WTC11 (cell line): ENCODE results near the gene NTPCR.

Experiments
- CBFB ChIP-seq: sonication (generic); formaldehyde crosslinking; IDR thresholded peaks from 2 replicates; pipeline ENCODE4 v1.8.1; 2022; ENCODE audit warnings: mild to moderate bottlenecking, low read depth, missing genetic modification reagents
- CTCF ChIP-seq: fragments of 200-600 bp; IDR thresholded peaks from 2 replicates; pipeline ENCODE4 v1.8.0; 2022; ENCODE audit warnings: antibody characterized with exemption
- MAX ChIP-seq: sonication (generic); formaldehyde crosslinking; IDR thresholded peaks from 2 replicates; pipeline ENCODE4 v1.8.0; 2022; ENCODE audit warnings: mild to moderate bottlenecking, missing genetic modification reagents
- SMAD3 ChIP-seq: sonication (generic); formaldehyde crosslinking; IDR thresholded peaks from 2 replicates; pipeline ENCODE4 v1.8.0; 2022; ENCODE audit warnings: missing genetic modification reagents, mild to moderate bottlenecking, borderline replicate concordance
- SMAD4 ChIP-seq: sonication (generic); formaldehyde crosslinking; IDR thresholded peaks from 2 replicates; pipeline ENCODE4 v1.8.0; 2022; ENCODE audit warnings: mild to moderate bottlenecking, missing genetic modification reagents
- ZNF121 ChIP-seq: sonication (generic); formaldehyde crosslinking; IDR thresholded peaks from 2 replicates; pipeline ENCODE4 v1.8.0; 2023; ENCODE audit warnings: missing genetic modification reagents

- TF ChIP-seq MAX (CRISPR knock-in tag) (no peak), CTCF (no peak), SMAD4 (CRISPR knock-in tag) (no peak), CBFB (CRISPR knock-in tag) (no peak), SMAD3 (CRISPR knock-in tag) (no peak), ZNF121 (CRISPR knock-in tag) (no peak)
These were observed 36.1 kb downstream of the NTPCR start for GRCh38 chr1:232986527-232986922.
